K562 (cell line): ENCODE measurements around the gene RBM19.

ENCODE experiments used
- CTCF ChIP-seq, 3 experiments: IDR thresholded peaks in 2 of 3; conservative IDR thresholded peaks in 1 of 3; 2 replicates each; pipeline ENCODE4 v1.5.1; 2011 to 2012; ENCODE audit warnings: low read length in 3 of 3, mild to moderate bottlenecking in 3 of 3, control low read depth in 2 of 3, improper control_type of control experiment in 1 of 3, inconsistent platforms in 1 of 3, low read depth in 1 of 3, mixed read lengths in 1 of 3, moderate library complexity in 1 of 3; ENCODE audit not compliant: insufficient read depth in 2 of 3
- ELF4 ChIP-seq: fragments of 450-650 bp; formaldehyde crosslinking; IDR thresholded peaks from 2 replicates; pipeline ENCODE4 v1.4.0; 2022; ENCODE audit warnings: missing genetic modification characterization
- POLR2A ChIP-seq: fragments of 450-650 bp; conservative IDR thresholded peaks from 2 replicates; pipeline ENCODE4 v1.6.1; 2016
- SAP30 ChIP-seq: fragments of 200-600 bp; sonication (generic); IDR thresholded peaks from 2 replicates; pipeline ENCODE4 v1.6.1; 2012; ENCODE audit warnings: borderline replicate concordance, low read depth, mild to moderate bottlenecking, moderate library complexity, low read length, control low read depth, inconsistent platforms; ENCODE audit not compliant: insufficient read depth, poor library complexity, severe bottlenecking

DNA sequence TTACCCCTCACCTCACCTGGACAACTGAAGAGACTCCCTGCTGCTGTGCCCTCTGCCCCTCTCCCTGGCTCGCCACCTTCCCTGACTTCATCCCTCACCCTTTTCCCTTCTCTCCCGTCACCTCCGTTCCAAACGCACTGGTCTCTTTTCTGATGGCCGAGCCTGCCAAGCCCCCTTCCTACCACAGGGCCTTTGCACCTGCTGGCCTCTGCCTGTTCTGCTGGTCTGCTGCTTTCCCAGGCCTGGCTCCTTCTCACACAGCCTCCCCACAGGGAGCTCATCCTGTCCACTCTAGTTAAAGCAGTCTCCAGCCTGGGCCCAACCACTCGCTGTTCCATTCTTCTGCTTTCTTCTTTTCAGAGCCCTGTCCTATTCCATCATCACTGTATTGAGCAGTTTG is 34.6 kb downstream of the RBM19 start:
- TF ChIP-seq CTCF (IDR thresholded peaks at IDR 0.05 in 2 of 3, conservative IDR thresholded peaks at IDR 0.05 in 1 of 3; ENCODE audit: insufficient read depth in 2 of 3, low read depth in 1 of 3, low read length in 3 of 3) = no peak
- TF ChIP-seq SAP30 = no peak
- no peak for TF ChIP-seq ELF4 (CRISPR knock-in tag)
- no peak for TF ChIP-seq POLR2A
